ENCODE data around the gene SPATA16.
"Not testable (repeated sequence)": the region's sequence is repeated elsewhere in the genome, so short reads cannot be mapped to it uniquely, and the experiment has no call there.

SPATA16 gene

DNA sequence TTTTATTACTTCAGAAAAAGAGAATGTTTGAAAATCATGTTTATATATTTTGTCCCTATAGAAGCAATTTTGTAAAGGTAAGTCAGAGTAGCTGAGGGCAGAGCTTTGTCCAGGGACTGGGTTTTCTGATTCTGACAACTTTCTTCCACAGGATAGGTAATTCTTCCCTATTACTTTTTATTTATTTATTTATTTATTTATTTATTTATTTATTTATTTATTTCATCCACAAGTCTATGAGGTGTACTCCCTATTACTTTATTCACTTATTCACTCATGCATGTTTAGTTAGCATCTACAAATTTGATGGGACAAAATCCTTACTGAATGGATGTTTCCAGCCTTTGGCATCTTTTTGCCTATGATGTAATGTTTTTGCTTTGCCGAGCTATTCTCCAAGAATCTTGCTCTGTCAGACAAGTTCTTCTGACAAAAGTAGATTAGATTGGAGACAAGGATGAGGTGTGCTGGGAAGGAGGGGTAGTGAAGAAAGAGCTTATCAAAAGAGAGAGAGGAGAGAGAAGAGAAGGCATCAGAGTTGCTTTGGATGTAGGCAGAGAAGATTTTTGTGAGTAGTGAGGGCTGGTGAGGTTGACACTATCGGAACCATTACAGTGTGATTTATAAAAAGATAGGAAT lies 119.4 kb downstream of the SPATA16 start:
- no peak overlapping the region for H3K4me3 ChIP-seq (replicated peaks in 1 of 2; ENCODE audit: low read depth in 2 of 2, low read length in 2 of 2)
- TF ChIP-seq, protein P1, sequence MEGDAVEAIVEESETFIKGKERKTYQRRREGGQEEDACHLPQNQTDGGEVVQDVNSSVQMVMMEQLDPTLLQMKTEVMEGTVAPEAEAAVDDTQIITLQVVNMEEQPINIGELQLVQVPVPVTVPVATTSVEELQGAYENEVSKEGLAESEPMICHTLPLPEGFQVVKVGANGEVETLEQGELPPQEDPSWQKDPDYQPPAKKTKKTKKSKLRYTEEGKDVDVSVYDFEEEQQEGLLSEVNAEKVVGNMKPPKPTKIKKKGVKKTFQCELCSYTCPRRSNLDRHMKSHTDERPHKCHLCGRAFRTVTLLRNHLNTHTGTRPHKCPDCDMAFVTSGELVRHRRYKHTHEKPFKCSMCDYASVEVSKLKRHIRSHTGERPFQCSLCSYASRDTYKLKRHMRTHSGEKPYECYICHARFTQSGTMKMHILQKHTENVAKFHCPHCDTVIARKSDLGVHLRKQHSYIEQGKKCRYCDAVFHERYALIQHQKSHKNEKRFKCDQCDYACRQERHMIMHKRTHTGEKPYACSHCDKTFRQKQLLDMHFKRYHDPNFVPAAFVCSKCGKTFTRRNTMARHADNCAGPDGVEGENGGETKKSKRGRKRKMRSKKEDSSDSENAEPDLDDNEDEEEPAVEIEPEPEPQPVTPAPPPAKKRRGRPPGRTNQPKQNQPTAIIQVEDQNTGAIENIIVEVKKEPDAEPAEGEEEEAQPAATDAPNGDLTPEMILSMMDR (IDR thresholded peaks at IDR 0.05; ENCODE audit: low read depth, low read length): no peak
- no peak for DNase-seq (ENCODE audit: low read depth in 2 of 2)

DNA sequence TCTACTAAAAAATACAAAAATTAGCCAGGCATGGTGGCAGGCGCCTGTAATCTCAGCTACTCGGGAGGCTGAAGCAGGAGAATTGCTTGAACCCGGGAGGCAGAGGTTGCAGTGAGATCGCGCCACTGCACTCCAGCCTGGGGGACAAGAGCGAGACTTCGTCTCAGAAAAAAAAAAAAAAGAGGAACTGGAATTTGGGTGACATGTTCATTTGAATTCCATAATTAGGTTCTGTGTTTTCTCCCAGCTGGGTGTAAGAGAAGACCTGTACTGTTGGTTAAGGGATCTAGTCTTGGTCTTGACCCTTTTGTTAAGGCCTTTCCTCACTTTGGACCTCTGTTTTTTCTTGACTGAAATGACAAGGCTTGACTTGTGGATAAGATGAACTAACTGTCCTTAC lies 120.9 kb downstream of the SPATA16 start:
- DNase-seq (ENCODE audit: low read depth in 2 of 2); H3K4me3 ChIP-seq (replicated peaks in 1 of 2; ENCODE audit: low read depth in 2 of 2, low read length in 2 of 2): not testable (repeated sequence)

DNA sequence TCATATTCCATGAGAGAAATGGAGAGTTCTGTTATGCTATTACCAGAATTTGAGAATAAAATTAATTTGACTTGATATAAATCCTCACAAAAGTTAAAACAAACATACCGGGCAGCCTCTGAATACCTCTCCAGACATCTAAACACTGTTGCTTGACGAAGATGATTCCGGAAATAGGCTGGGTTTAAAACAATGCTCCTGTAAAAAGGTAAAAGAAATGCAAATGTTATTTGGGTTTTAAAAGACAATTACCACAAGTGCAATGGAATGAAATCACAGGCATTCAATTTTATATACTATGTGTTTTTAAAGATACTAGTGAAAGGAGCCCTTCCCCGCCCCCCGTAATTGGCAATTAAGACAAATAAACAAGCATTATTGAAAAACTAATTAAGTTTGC lies 121.7 kb downstream of the SPATA16 start:
- DNase-seq (ENCODE audit: low read depth in 2 of 2): no peak
- TF ChIP-seq, protein P1 (IDR thresholded peaks at IDR 0.05; ENCODE audit: low read depth, low read length): no peak
- H3K4me3 ChIP-seq (replicated peaks in 1 of 2; ENCODE audit: low read depth in 2 of 2, low read length in 2 of 2): no peak overlapping the region

DNA sequence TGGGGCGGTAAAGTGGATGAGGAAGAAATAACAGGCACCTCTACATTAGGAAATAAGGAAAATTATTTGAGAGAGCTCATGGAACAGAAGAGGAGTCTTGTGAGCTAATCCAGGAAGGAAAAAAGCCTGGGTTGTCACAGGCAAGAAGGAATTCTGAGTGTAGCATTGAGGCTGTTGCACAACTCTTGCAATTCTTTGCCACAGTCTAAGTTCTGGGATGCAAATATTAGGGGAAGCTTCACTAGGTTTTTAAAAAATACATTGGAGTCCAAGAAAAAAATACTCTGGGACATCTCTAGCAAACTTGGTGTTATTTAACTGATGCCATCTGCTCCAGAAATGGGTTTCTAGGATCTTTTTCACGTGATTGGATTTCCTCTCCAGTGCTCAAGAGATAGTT lies 122.3 kb downstream of the SPATA16 start:
- peak in 1 of 2 donors; percentile 1 for DNase-seq (ENCODE audit: low read depth in 2 of 2)
- H3K4me3 ChIP-seq (replicated peaks in 1 of 2; ENCODE audit: low read depth in 2 of 2, low read length in 2 of 2): no peak overlapping the region
- TF ChIP-seq, protein P1 (IDR thresholded peaks at IDR 0.05; ENCODE audit: low read depth, low read length): no peak

DNA sequence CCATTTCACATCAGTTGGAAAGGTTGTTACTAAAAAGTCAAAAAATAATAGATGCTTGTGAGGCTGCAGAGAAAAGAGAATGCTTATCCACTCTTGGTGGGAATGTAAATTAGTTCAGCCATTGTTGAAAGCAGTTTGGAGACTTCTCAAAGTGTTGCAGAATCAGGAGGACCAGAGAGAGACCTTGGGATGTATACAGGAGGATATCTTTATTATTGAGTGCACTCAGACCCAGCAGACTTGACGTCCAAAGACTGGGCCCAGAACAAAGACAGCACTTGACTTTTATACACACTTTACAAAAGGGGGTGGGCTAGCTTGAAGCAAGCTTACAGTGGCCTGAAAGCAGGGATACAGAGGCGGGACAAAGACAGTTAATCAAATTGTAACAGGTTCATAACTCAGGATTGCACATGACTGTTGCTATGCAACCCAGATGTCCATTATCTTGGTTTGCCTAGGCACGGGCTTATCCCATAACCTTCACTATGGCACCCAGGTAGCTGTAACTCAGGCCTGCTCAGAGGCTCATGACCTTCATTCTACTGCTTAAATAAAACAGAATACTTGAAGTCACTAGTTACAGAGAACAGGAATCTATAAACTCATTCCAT lies 127.7 kb downstream of the SPATA16 start:
- TF ChIP-seq, protein P1 (IDR thresholded peaks at IDR 0.05; ENCODE audit: low read depth, low read length): no peak
- H3K4me3 ChIP-seq (replicated peaks in 1 of 2; ENCODE audit: low read depth in 2 of 2, low read length in 2 of 2): no peak overlapping the region
- DNase-seq (ENCODE audit: low read depth in 2 of 2): no peak

DNA sequence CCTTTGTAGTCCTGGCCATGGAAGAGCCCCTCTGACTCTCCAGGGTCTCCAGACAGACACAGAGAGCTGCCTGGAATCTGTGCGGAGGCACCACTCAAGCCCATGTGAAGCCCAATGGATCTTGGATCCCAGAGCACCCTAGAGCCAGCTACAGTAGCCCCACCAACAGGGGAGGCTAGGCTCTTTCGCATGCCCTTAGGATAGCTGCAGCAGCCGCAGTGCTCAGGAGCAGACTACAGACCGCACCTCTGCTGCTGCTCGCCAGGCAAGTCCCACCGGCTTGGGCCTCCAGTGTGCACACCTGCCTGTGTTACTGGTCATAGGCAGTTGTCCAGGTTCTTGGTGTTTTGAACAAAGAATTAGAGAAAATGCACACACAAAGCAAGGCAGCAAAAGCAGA lies 131.6 kb downstream of the SPATA16 start:
- H3K4me3 ChIP-seq (replicated peaks in 1 of 2; ENCODE audit: low read depth in 2 of 2, low read length in 2 of 2): no peak overlapping the region
- no peak for DNase-seq (ENCODE audit: low read depth in 2 of 2)
- TF ChIP-seq, protein P1 (IDR thresholded peaks at IDR 0.05; ENCODE audit: low read depth, low read length): no peak

DNA sequence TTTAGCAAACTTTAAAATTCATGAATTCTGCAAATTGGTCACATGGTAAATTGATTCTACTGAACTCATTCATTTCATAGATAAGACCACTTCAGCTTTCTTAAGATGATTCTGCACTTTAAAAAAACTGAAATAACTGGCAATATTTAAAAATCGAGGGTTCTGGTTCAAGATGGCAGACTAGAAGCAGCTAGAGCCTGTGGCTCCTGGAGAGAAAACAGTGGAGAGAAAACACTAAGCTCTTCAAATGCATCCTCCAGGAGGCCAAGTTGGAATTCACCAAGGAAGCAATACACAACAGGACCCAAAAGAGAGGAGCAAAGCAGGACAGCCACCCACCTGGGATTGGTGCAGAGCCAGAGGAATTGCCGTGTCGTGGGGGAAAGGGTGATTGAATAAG lies 132.1 kb downstream of the SPATA16 start:
- no peak for DNase-seq (ENCODE audit: low read depth in 2 of 2)
- TF ChIP-seq, protein P1 (IDR thresholded peaks at IDR 0.05; ENCODE audit: low read depth, low read length): no peak
- no peak overlapping the region for H3K4me3 ChIP-seq (replicated peaks in 1 of 2; ENCODE audit: low read depth in 2 of 2, low read length in 2 of 2)
